ENCODE data around the gene WDTC1. TPM values are rescaled to one million over a fixed set of nuclear protein-coding genes. Genes with fewer than 3 reads are reported as not detected.

WDTC1 gene
- total RNA-seq, 4 donors from 2014 or later: 14.9 to 31.5 (median 26.8) TPM

DNA sequence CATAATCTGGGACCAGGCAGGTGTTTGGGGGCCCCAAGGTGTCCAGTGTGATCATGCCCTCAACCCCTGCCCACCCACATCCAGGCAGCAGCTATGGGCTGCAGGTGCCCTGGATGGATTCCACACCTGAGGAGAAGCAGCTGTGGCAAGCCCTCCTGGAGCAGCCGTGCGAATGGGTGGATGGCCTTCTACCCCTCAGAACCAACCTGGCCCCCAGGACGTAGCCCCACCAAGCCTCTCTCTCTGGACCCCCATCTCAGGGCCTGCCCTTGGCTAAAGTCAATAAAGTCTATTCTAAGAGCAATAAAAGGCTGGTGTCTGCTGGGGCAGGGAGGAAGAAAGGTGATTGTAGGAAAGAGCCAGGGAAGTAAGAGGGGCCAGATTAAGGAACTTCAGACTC, 119.2 kb downstream of the WDTC1 start:
- TF ChIP-seq POLR2A (IDR thresholded peaks at IDR 0.05): no peak
- TF ChIP-seq, protein P1, sequence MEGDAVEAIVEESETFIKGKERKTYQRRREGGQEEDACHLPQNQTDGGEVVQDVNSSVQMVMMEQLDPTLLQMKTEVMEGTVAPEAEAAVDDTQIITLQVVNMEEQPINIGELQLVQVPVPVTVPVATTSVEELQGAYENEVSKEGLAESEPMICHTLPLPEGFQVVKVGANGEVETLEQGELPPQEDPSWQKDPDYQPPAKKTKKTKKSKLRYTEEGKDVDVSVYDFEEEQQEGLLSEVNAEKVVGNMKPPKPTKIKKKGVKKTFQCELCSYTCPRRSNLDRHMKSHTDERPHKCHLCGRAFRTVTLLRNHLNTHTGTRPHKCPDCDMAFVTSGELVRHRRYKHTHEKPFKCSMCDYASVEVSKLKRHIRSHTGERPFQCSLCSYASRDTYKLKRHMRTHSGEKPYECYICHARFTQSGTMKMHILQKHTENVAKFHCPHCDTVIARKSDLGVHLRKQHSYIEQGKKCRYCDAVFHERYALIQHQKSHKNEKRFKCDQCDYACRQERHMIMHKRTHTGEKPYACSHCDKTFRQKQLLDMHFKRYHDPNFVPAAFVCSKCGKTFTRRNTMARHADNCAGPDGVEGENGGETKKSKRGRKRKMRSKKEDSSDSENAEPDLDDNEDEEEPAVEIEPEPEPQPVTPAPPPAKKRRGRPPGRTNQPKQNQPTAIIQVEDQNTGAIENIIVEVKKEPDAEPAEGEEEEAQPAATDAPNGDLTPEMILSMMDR (IDR thresholded peaks at IDR 0.05): no peak
- WGBS, 2 donors: 75% methylated on average over 2 of the region's 3 CpGs; no CpG with 5 or more reads in 1 of the 2 donors
- intact Hi-C loops (cut with DNase I): no loop called here
- Histone ChIP-seq H3K4me3 (no peak overlapping the region), H3K9me3 (no peaks in the 10 kb centered on the region), H3K36me3 (peaks cover 34 to 82% (median 37%) of the 10 kb centered on the region in 3 donors), H3K4me1 (peaks cover 40 to 62% (median 45%) of the 10 kb centered on the region in 3 donors), H3K27me3 (peaks cover 0 to 5% (median 0%) of the 10 kb centered on the region in 4 donors), H3K27ac (no peak overlapping the region)
- no peak for DNase-seq

DNA sequence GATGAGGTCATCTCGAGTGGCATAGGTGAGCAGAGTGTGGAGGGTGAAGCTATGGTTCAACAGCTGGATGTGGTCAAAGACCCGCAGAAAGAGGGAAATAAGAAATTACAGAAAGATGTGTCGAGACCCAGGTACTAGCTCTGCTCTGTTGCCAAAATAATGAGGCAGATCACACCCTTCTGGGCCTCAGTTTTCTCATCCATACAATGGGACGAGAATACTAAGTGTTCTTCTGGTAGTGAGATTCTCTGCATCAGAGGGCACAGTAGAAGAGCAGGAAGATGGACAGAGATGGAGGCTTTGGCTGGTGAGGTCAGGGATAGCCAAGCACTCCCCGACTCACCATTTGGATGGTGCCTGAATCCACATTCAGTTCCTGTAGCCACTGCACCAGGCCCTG, 121.3 kb downstream of the WDTC1 start:
- peaks cover 48 to 94% (median 49%) of the 10 kb centered on the region in 3 donors for H3K36me3 ChIP-seq

DNA sequence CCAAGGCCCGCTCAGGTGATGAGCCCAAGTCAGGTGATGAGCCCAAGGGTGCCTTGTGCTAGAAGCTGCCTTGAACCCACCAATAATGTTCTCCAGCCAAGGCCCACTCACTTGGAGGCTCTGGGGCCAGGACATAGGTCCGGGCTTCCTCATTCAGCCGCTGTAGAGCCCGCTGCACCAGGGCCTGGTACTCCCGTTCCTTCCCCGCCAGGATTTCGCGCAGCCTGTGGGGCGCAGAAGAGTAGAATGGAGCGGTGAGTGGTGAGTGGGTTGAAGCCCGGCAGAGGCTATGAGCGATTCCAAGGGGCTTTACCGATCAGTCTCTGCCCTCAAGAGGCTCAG, 121.8 kb downstream of the WDTC1 start:
- intact Hi-C loops (cut with DNase I): loop anchor here (5.0 kb wide), 1 partner anchor 36 kb away; the partner anchor contains the start of gene GPR3
- WGBS, 2 donors: 57% methylated on average over 8 of the region's 13 CpGs; no CpG with 5 or more reads in 1 of the 2 donors
- Histone ChIP-seq H3K27ac (peak overlapping the region; percentile 16 to 81 (median 66)), H3K4me1 (peaks cover 17 to 62% (median 19%) of the 10 kb centered on the region in 3 donors), H3K36me3 (peaks cover 52 to 94% (median 54%) of the 10 kb centered on the region in 3 donors), H3K9me3 (no peaks in the 10 kb centered on the region), H3K4me3 (peak overlapping the region in 1 of 4 donors; percentile 49), H3K27me3 (no peaks in the 10 kb centered on the region)
- no peak for DNase-seq
- TF ChIP-seq POLR2A (IDR thresholded peaks at IDR 0.05): no peak
- TF ChIP-seq, protein P1 (IDR thresholded peaks at IDR 0.05): no peak

More for the DNA sequence above, 121.3 kb downstream of the WDTC1 start:
- no peak for DNase-seq
- intact Hi-C loops (cut with DNase I): loop anchor here (5.0 kb wide), 1 partner anchor 37 kb away; the partner anchor contains the start of gene GPR3
- H3K9me3 ChIP-seq: no peaks in the 10 kb centered on the region
- 85 to 91% methylated on average over 4 to 5 of the region's 5 CpGs for WGBS, 2 donors
- H3K4me3 ChIP-seq: no peak overlapping the region
- H3K4me1 ChIP-seq: peaks cover 22 to 62% (median 24%) of the 10 kb centered on the region in 3 donors
- no peak for TF ChIP-seq POLR2A (IDR thresholded peaks at IDR 0.05)
- TF ChIP-seq, protein P1 (IDR thresholded peaks at IDR 0.05): no peak
- H3K27me3 ChIP-seq: no peaks in the 10 kb centered on the region
- H3K27ac ChIP-seq: peak overlapping the region in 1 of 4 donors; percentile 81

- intact Hi-C loops (cut with DNase I): loop anchor here (5.0 kb wide), 1 partner anchor 36 kb away; the partner anchor contains the start of gene GPR3
- DNase-seq: no peak
- H3K27ac ChIP-seq: peak overlapping the region; percentile 64 to 81 (median 70)
- H3K9me3 ChIP-seq: no peaks in the 10 kb centered on the region
- no peaks in the 10 kb centered on the region for H3K27me3 ChIP-seq
- peak overlapping the region in 2 of 4 donors; percentile 29 to 49 for H3K4me3 ChIP-seq
- 51% methylated on average over 9 of the region's 37 CpGs; no CpG with 5 or more reads in 1 of the 2 donors for WGBS, 2 donors
- TF ChIP-seq, protein P1 (IDR thresholded peaks at IDR 0.05): peak in 3 of 6 experiments; percentile 3 to 16 (median 3)
- TF ChIP-seq POLR2A (IDR thresholded peaks at IDR 0.05): no peak
- H3K36me3 ChIP-seq: peaks cover 57 to 97% (median 59%) of the 10 kb centered on the region in 3 donors
- H3K4me1 ChIP-seq: peaks cover 15 to 57% (median 19%) of the 10 kb centered on the region in 3 donors
These were observed 122.3 kb downstream of the WDTC1 start for GRCh38 chr1:27356619-27357280.
